ENCODE data around the gene SRSF10.

Gene SRSF10

DNA sequence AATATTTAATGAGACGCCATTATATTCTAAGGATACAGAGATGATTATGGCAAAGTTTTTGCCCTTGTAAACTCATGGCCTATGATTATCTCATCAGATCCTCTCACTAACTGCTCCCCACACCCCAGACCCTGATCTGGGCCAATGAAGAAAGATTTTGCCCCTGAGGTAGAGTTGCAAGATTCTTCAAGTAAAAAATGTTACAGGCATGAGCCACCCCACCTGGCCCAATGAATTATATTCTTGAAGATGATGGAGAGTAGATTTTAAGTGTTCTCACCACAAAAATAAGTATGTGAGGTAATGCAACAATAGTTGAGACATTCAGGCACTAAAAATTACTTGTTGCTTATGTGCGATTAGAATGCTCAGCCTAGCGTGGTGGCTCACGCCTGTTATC is 65.2 kb downstream of the SRSF10 start:
- no peak for DNase-seq (ENCODE audit: extremely low read depth in 1 of 2, low read depth in 1 of 2)
